Measurements from ENCODE around the gene MTAP. TPM values are rescaled to one million over a fixed set of nuclear protein-coding genes. Genes with fewer than 3 reads are reported as not detected.

Gene MTAP
- total RNA-seq, 1 experiment from 2014 or later = not detected

GRCh38 chr9:21935631-21936030 is 133.2 kb downstream of the MTAP start:
- Mint-ChIP-seq H3K4me3 (ENCODE audit: unreplicated experiment) (no peak overlapping the region), H3K36me3 (ENCODE audit: insufficient read depth, unreplicated experiment) (no peaks in the 10 kb centered on the region), H3K9me3 (ENCODE audit: unreplicated experiment) (no peaks in the 10 kb centered on the region), H3K27me3 (ENCODE audit: insufficient read depth, unreplicated experiment) (no peaks in the 10 kb centered on the region), H3K27ac (ENCODE audit: low read depth, unreplicated experiment) (no peak overlapping the region), H3K4me1 (ENCODE audit: insufficient read depth, unreplicated experiment) (no peaks in the 10 kb centered on the region)
- ChIA-PET POLR2A (no interaction called here), CTCF (no interaction called here)
- TF ChIP-seq CTCF (IDR thresholded peaks at IDR 0.05; ENCODE audit: unreplicated experiment) = no peak
- intact Hi-C loops (cut with micrococcal nuclease) = no loop called here
- no TSS peak for BruUV-seq (replicated peaks)
- no peak for DNase-seq (ENCODE audit: unreplicated experiment)

GRCh38 chr9:21936161-21936560 is 133.7 kb downstream of the MTAP start:
- Mint-ChIP-seq H3K36me3 (ENCODE audit: insufficient read depth, unreplicated experiment) (no peaks in the 10 kb centered on the region), H3K27ac (ENCODE audit: low read depth, unreplicated experiment) (no peak overlapping the region), H3K4me3 (ENCODE audit: unreplicated experiment) (no peak overlapping the region), H3K4me1 (ENCODE audit: insufficient read depth, unreplicated experiment) (no peaks in the 10 kb centered on the region), H3K9me3 (ENCODE audit: unreplicated experiment) (no peaks in the 10 kb centered on the region), H3K27me3 (ENCODE audit: insufficient read depth, unreplicated experiment) (no peaks in the 10 kb centered on the region)
- ChIA-PET POLR2A (no interaction called here), CTCF (no interaction called here)
- no TSS peak for BruUV-seq (replicated peaks)
- TF ChIP-seq CTCF (IDR thresholded peaks at IDR 0.05; ENCODE audit: unreplicated experiment) = no peak
- intact Hi-C loops (cut with micrococcal nuclease) = no loop called here
- DNase-seq (ENCODE audit: unreplicated experiment) = no peak

GRCh38 chr9:21941337-21941995 is 139.0 kb downstream of the MTAP start:
- Mint-ChIP-seq H3K4me1 (ENCODE audit: insufficient read depth, unreplicated experiment) (no peaks in the 10 kb centered on the region), H3K4me3 (ENCODE audit: unreplicated experiment) (no peak overlapping the region), H3K36me3 (ENCODE audit: insufficient read depth, unreplicated experiment) (no peaks in the 10 kb centered on the region), H3K27me3 (ENCODE audit: insufficient read depth, unreplicated experiment) (no peaks in the 10 kb centered on the region), H3K27ac (ENCODE audit: low read depth, unreplicated experiment) (no peak overlapping the region), H3K9me3 (ENCODE audit: unreplicated experiment) (no peaks in the 10 kb centered on the region)
- ChIA-PET POLR2A (no interaction called here), CTCF (no interaction called here)
- no peak for DNase-seq (ENCODE audit: unreplicated experiment)
- TF ChIP-seq CTCF (IDR thresholded peaks at IDR 0.05; ENCODE audit: unreplicated experiment) = no peak
- intact Hi-C loops (cut with micrococcal nuclease) = no loop called here
- BruUV-seq (replicated peaks) = no TSS peak

GRCh38 chr9:21943464-21943863 is 141.0 kb downstream of the MTAP start:
- no peak for TF ChIP-seq CTCF (IDR thresholded peaks at IDR 0.05; ENCODE audit: unreplicated experiment)
- POLR2A ChIA-PET = no interaction called here
- H3K27ac Mint-ChIP-seq (ENCODE audit: low read depth, unreplicated experiment) = no peak overlapping the region
- no peaks in the 10 kb centered on the region for H3K9me3 Mint-ChIP-seq (ENCODE audit: unreplicated experiment)
- no peak for DNase-seq (ENCODE audit: unreplicated experiment)
- H3K36me3 Mint-ChIP-seq (ENCODE audit: insufficient read depth, unreplicated experiment) = no peaks in the 10 kb centered on the region
- intact Hi-C loops (cut with micrococcal nuclease) = no loop called here
- BruUV-seq (replicated peaks) = no TSS peak
- H3K27me3 Mint-ChIP-seq (ENCODE audit: insufficient read depth, unreplicated experiment) = no peaks in the 10 kb centered on the region
- no peaks in the 10 kb centered on the region for H3K4me1 Mint-ChIP-seq (ENCODE audit: insufficient read depth, unreplicated experiment)
- CTCF ChIA-PET = no interaction called here
- H3K4me3 Mint-ChIP-seq (ENCODE audit: unreplicated experiment) = no peak overlapping the region

Data from MCF 10A (cell line).